Measurements from ENCODE around the gene ADAMTS12.
A peak's percentile ranks its signal among the peaks of the same experiment; 100 is the strongest.
"Not testable (repeated sequence)": the region's sequence is repeated elsewhere in the genome, so short reads cannot be mapped to it uniquely, and the experiment has no call there.

ADAMTS12 gene

GRCh38 chr5:33867241-33867640, 24.5 kb downstream of the ADAMTS12 start:
- Histone ChIP-seq H3K4me3 (ENCODE audit: low read length) (no peak overlapping the region), H3K4me2 (ENCODE audit: low read length) (no peak overlapping the region), H3K9me3 (replicated peaks; ENCODE audit: low read length) (no peaks in the 10 kb centered on the region), H3K4me1 (ENCODE audit: control insufficient read depth, insufficient read depth, low read length) (no peaks in the 10 kb centered on the region), H3K9ac (ENCODE audit: low read depth, low read length) (no peak overlapping the region), H3K36me3 (ENCODE audit: insufficient read depth, low read length) (no peaks in the 10 kb centered on the region), H3K27me3 (ENCODE audit: control insufficient read depth, insufficient read depth, low read length) (no peaks in the 10 kb centered on the region)

- not testable (repeated sequence) for H3K9me3 ChIP-seq (replicated peaks; ENCODE audit: low read length); H3K4me2 ChIP-seq (ENCODE audit: low read length); H3K4me3 ChIP-seq (ENCODE audit: low read length); H3K27me3 ChIP-seq (ENCODE audit: control insufficient read depth, insufficient read depth, low read length); H3K36me3 ChIP-seq (ENCODE audit: insufficient read depth, low read length); H3K9ac ChIP-seq (ENCODE audit: low read depth, low read length)
- peaks cover 21% of the 10 kb centered on the region for H3K4me1 ChIP-seq (ENCODE audit: control insufficient read depth, insufficient read depth, low read length)
Observed at GRCh38 chr5:33859177-33859576, 32.6 kb downstream of the ADAMTS12 start.

- no peaks in the 10 kb centered on the region for H3K9me3 ChIP-seq (replicated peaks; ENCODE audit: low read length)
- H3K27me3 ChIP-seq (ENCODE audit: control insufficient read depth, insufficient read depth, low read length), result no peaks in the 10 kb centered on the region
- no peak overlapping the region for H3K9ac ChIP-seq (ENCODE audit: low read depth, low read length)
- H3K4me3 ChIP-seq (ENCODE audit: low read length), result no peak overlapping the region
- H3K4me2 ChIP-seq (ENCODE audit: low read length), result no peak overlapping the region
- H3K36me3 ChIP-seq (ENCODE audit: insufficient read depth, low read length), result no peaks in the 10 kb centered on the region
- H3K4me1 ChIP-seq (ENCODE audit: control insufficient read depth, insufficient read depth, low read length), result peaks cover 33% of the 10 kb centered on the region
Observed at GRCh38 chr5:33857037-33857436, 34.8 kb downstream of the ADAMTS12 start.

- Histone ChIP-seq H3K4me1 (ENCODE audit: control insufficient read depth, insufficient read depth, low read length) (peaks cover 42% of the 10 kb centered on the region), H3K27me3 (ENCODE audit: control insufficient read depth, insufficient read depth, low read length) (no peaks in the 10 kb centered on the region), H3K9me3 (replicated peaks; ENCODE audit: low read length) (no peaks in the 10 kb centered on the region), H3K36me3 (ENCODE audit: insufficient read depth, low read length) (no peaks in the 10 kb centered on the region), H3K4me3 (ENCODE audit: low read length) (peak overlapping the region; percentile 11), H3K4me2 (ENCODE audit: low read length) (peak overlapping the region; percentile 50), H3K9ac (ENCODE audit: low read depth, low read length) (peak overlapping the region; percentile 43)
Observed at GRCh38 chr5:33855396-33855795, 36.4 kb downstream of the ADAMTS12 start.

- Histone ChIP-seq H3K9ac (ENCODE audit: low read depth, low read length) (peak overlapping the region; percentile 43), H3K36me3 (ENCODE audit: insufficient read depth, low read length) (no peaks in the 10 kb centered on the region), H3K9me3 (replicated peaks; ENCODE audit: low read length) (no peaks in the 10 kb centered on the region), H3K4me1 (ENCODE audit: control insufficient read depth, insufficient read depth, low read length) (peaks cover 49% of the 10 kb centered on the region), H3K4me3 (ENCODE audit: low read length) (peak overlapping the region; percentile 11), H3K27me3 (ENCODE audit: control insufficient read depth, insufficient read depth, low read length) (no peaks in the 10 kb centered on the region), H3K4me2 (ENCODE audit: low read length) (peak overlapping the region; percentile 50)
Observed at GRCh38 chr5:33854733-33855151, 37.0 kb downstream of the ADAMTS12 start.

- Histone ChIP-seq H3K4me1 (ENCODE audit: control insufficient read depth, insufficient read depth, low read length) (peaks cover 46% of the 10 kb centered on the region), H3K4me3 (ENCODE audit: low read length) (no peak overlapping the region), H3K9me3 (replicated peaks; ENCODE audit: low read length) (no peaks in the 10 kb centered on the region), H3K27me3 (ENCODE audit: control insufficient read depth, insufficient read depth, low read length) (no peaks in the 10 kb centered on the region), H3K9ac (ENCODE audit: low read depth, low read length) (peak overlapping the region; percentile 41), H3K4me2 (ENCODE audit: low read length) (peak overlapping the region; percentile 61), H3K36me3 (ENCODE audit: insufficient read depth, low read length) (no peaks in the 10 kb centered on the region)
Observed at GRCh38 chr5:33852837-33853236, 39.0 kb downstream of the ADAMTS12 start.

GRCh38 chr5:33852319-33852718, 39.5 kb downstream of the ADAMTS12 start:
- H3K36me3 ChIP-seq (ENCODE audit: insufficient read depth, low read length), result no peaks in the 10 kb centered on the region
- peaks cover 46% of the 10 kb centered on the region for H3K4me1 ChIP-seq (ENCODE audit: control insufficient read depth, insufficient read depth, low read length)

GRCh38 chr5:33850100-33850594, 41.6 kb downstream of the ADAMTS12 start:
- Histone ChIP-seq H3K9ac (ENCODE audit: low read depth, low read length) (no peak overlapping the region), H3K36me3 (ENCODE audit: insufficient read depth, low read length) (no peaks in the 10 kb centered on the region), H3K27me3 (ENCODE audit: control insufficient read depth, insufficient read depth, low read length) (no peaks in the 10 kb centered on the region), H3K4me1 (ENCODE audit: control insufficient read depth, insufficient read depth, low read length) (peaks cover 38% of the 10 kb centered on the region), H3K4me2 (ENCODE audit: low read length) (peak overlapping the region; percentile 8), H3K9me3 (replicated peaks; ENCODE audit: low read length) (no peaks in the 10 kb centered on the region), H3K4me3 (ENCODE audit: low read length) (no peak overlapping the region)

More at GRCh38 chr5:33852319-33852718, 39.5 kb downstream of the ADAMTS12 start:
- Histone ChIP-seq H3K27me3 (ENCODE audit: control insufficient read depth, insufficient read depth, low read length) (no peaks in the 10 kb centered on the region), H3K9ac (ENCODE audit: low read depth, low read length) (peak overlapping the region; percentile 41), H3K9me3 (replicated peaks; ENCODE audit: low read length) (no peaks in the 10 kb centered on the region), H3K4me3 (ENCODE audit: low read length) (peak overlapping the region; percentile 25), H3K4me2 (ENCODE audit: low read length) (peak overlapping the region; percentile 61)

GRCh38 chr5:33848554-33848953, 43.2 kb downstream of the ADAMTS12 start:
- H3K9ac ChIP-seq (ENCODE audit: low read depth, low read length), result no peak overlapping the region
- H3K27me3 ChIP-seq (ENCODE audit: control insufficient read depth, insufficient read depth, low read length), result no peaks in the 10 kb centered on the region
- H3K4me1 ChIP-seq (ENCODE audit: control insufficient read depth, insufficient read depth, low read length), result peaks cover 31% of the 10 kb centered on the region
- no peaks in the 10 kb centered on the region for H3K36me3 ChIP-seq (ENCODE audit: insufficient read depth, low read length)
- no peak overlapping the region for H3K4me3 ChIP-seq (ENCODE audit: low read length)
- no peaks in the 10 kb centered on the region for H3K9me3 ChIP-seq (replicated peaks; ENCODE audit: low read length)
- no peak overlapping the region for H3K4me2 ChIP-seq (ENCODE audit: low read length)

GRCh38 chr5:33846851-33847250, 44.9 kb downstream of the ADAMTS12 start:
- H3K4me3 ChIP-seq (ENCODE audit: low read length), result no peak overlapping the region
- no peak overlapping the region for H3K9ac ChIP-seq (ENCODE audit: low read depth, low read length)
- no peaks in the 10 kb centered on the region for H3K36me3 ChIP-seq (ENCODE audit: insufficient read depth, low read length)
- no peak overlapping the region for H3K4me2 ChIP-seq (ENCODE audit: low read length)
- H3K27me3 ChIP-seq (ENCODE audit: control insufficient read depth, insufficient read depth, low read length), result no peaks in the 10 kb centered on the region
- no peaks in the 10 kb centered on the region for H3K9me3 ChIP-seq (replicated peaks; ENCODE audit: low read length)
- peaks cover 34% of the 10 kb centered on the region for H3K4me1 ChIP-seq (ENCODE audit: control insufficient read depth, insufficient read depth, low read length)

- Histone ChIP-seq H3K9ac (ENCODE audit: low read depth, low read length) (no peak overlapping the region), H3K4me2 (ENCODE audit: low read length) (peak overlapping the region; percentile 7), H3K27me3 (ENCODE audit: control insufficient read depth, insufficient read depth, low read length) (no peaks in the 10 kb centered on the region), H3K36me3 (ENCODE audit: insufficient read depth, low read length) (no peaks in the 10 kb centered on the region), H3K9me3 (replicated peaks; ENCODE audit: low read length) (no peaks in the 10 kb centered on the region), H3K4me3 (ENCODE audit: low read length) (no peak overlapping the region), H3K4me1 (ENCODE audit: control insufficient read depth, insufficient read depth, low read length) (peaks cover 26% of the 10 kb centered on the region)
Observed at GRCh38 chr5:33843579-33843978, 48.2 kb downstream of the ADAMTS12 start.

GRCh38 chr5:33842456-33842855, 49.3 kb downstream of the ADAMTS12 start:
- no peaks in the 10 kb centered on the region for H3K36me3 ChIP-seq (ENCODE audit: insufficient read depth, low read length)
- H3K9me3 ChIP-seq (replicated peaks; ENCODE audit: low read length), result no peaks in the 10 kb centered on the region
- no peak overlapping the region for H3K4me2 ChIP-seq (ENCODE audit: low read length)
- H3K9ac ChIP-seq (ENCODE audit: low read depth, low read length), result no peak overlapping the region
- no peaks in the 10 kb centered on the region for H3K27me3 ChIP-seq (ENCODE audit: control insufficient read depth, insufficient read depth, low read length)
- no peak overlapping the region for H3K4me3 ChIP-seq (ENCODE audit: low read length)
- H3K4me1 ChIP-seq (ENCODE audit: control insufficient read depth, insufficient read depth, low read length), result peaks cover 26% of the 10 kb centered on the region

Measured in skeletal muscle satellite cell (primary cell).